Gastroesophageal sphincter (tissue), 3 donors: Measurements from ENCODE around the gene TRMT10B.

ENCODE experiments used
- EP300 ChIP-seq: sonication (generic); formaldehyde crosslinking; IDR thresholded peaks from one replicate; pipeline ENCODE4 v1.6.1; 2017; ENCODE audit warnings: antibody characterized with exemption, mild to moderate bottlenecking
- POLR2AphosphoS5 ChIP-seq: sonication (generic); formaldehyde crosslinking; IDR thresholded peaks from one replicate; pipeline ENCODE4 v1.6.1; 2017; ENCODE audit warnings: antibody characterized with exemption
- TF ChIP-seq, protein P1 (sequence below), 4 experiments: fragments of 200-600 bp in 2 of 4; fragments of 450-650 bp in 2 of 4; sonication (generic) in 1 of 4; IDR thresholded peaks; one replicate each; pipeline ENCODE4 v1.5.1; 2017 to 2019; ENCODE audit warnings: antibody characterized with exemption in 4 of 4, mild to moderate bottlenecking in 2 of 4, moderate library complexity in 2 of 4

DNA sequence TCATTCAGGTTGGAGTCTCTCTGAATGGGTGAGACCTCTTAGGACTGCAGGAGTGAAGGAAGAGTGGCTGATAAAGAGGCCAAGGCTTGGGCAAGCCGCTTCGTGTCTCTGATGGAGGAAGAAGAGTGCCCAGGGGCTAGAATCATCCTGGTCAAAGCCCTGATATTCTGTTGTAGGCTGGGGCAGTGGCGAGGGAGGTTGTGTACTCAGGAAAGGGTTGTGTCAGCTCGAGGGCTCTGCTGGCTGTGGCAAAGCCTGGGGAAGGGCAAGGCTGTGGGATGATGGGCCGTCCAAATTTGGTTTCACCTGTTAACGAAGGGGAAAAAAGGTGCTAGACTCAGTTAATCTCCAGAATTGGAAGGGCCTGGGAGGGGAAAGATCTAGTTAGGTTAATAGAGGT, 2.4 kb upstream of the TRMT10B start:
- TF ChIP-seq, protein P1, sequence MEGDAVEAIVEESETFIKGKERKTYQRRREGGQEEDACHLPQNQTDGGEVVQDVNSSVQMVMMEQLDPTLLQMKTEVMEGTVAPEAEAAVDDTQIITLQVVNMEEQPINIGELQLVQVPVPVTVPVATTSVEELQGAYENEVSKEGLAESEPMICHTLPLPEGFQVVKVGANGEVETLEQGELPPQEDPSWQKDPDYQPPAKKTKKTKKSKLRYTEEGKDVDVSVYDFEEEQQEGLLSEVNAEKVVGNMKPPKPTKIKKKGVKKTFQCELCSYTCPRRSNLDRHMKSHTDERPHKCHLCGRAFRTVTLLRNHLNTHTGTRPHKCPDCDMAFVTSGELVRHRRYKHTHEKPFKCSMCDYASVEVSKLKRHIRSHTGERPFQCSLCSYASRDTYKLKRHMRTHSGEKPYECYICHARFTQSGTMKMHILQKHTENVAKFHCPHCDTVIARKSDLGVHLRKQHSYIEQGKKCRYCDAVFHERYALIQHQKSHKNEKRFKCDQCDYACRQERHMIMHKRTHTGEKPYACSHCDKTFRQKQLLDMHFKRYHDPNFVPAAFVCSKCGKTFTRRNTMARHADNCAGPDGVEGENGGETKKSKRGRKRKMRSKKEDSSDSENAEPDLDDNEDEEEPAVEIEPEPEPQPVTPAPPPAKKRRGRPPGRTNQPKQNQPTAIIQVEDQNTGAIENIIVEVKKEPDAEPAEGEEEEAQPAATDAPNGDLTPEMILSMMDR (IDR thresholded peaks at IDR 0.05), result no peak
- TF ChIP-seq EP300 (no peak), POLR2AphosphoS5 (no peak)
